Measurements from ENCODE around the gene PRRG4.

GRCh38 chr11:32839308-32839707, 9.6 kb downstream of the PRRG4 start:
- no peak for TF ChIP-seq CTCF (conservative IDR thresholded peaks at IDR 0.05; ENCODE audit: low read length)
- no peak for TF ChIP-seq EZH2phosphoT487 (IDR thresholded peaks at IDR 0.05; ENCODE audit: borderline replicate concordance)
